HG03558 (cell line): ENCODE results near the gene THRAP3.
"Not testable (repeated sequence)": the region's sequence is repeated elsewhere in the genome, so short reads cannot be mapped to it uniquely, and the experiment has no call there.

ENCODE experiments used
- ATAC-seq: cut with Tn5 transposase; IDR thresholded peaks from one replicate; pipeline ENCODE4 v1.9.1; 2021; ENCODE audit warnings: moderate number of reproducible peaks; ENCODE audit not compliant: unreplicated experiment; ENCODE audit errors: extremely low read depth

The THRAP3 gene

GRCh38 chr1:36223996-36224536 lies at the start of gene THRAP3:
TSS of gene THRAP3 (plus strand) at chr1:36224443. CDS start at chr1:36282564, 58,121 bp downstream.
- peak; percentile 76 for ATAC-seq

DNA sequence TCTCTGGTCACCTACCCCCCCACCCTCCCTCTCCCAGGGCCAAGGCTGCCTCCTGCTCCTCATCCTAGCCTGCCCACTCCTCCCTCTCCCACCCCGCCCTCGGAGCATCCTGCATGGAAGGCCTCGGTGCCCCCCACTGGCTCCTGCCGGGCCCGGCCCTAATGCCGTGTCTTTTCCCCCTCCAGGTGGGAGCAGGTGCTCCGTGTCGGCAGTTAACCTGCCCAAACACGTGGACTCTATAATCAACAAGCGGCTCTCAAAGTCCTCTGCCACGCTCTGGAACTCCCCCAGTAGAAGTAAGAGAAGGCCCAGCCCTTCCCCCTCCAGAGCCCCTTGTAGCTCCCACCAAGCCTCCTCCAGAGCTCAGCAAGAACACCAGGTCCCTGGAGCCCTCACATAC lies 49.5 kb upstream of the THRAP3 start:
- no peak for ATAC-seq

- ATAC-seq: no peak
Measured at GRCh38 chr1:36175137-36176095, 48.8 kb upstream of the THRAP3 start.

DNA sequence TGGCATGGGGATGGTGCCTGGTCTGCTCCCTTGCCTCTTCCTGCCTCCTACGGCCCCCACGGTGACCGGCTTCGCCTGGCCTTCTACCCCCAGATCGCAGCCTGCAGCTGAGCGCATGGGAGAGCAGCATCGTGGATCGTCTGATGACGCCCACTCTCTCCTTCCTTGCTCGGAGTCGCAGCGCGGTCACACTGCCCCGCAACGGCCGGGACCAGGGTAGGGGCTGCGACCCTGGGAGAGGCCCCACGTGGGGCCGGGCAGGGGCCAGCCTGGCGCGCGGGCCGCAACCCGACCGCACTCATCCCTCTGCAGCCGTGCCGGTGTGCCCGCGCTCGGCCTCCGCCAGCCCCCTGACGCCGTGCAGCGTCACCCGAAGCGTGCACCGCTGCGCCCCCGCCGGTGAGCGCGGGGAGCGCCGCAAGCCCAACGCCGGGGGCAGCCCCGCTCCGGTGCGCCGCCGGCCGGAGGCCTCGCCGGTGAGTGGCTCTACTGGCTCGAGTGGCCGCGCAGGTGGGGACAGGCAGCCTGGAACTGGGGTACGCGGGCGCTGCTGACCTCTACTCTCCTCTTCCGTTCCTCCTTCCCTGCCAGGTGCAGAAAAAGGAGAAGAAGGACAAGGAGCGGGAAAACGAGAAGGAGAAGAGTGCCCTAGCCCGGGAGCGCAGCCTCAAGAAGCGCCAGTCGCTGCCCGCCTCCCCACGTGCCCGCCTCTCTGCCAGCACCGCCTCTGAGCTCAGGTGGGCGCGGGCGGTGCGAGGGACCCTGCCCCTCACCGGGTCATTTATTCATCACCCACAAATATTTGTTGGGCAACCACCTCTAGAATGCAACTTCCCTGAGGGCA lies 47.9 kb upstream of the THRAP3 start:
- ATAC-seq: no peak

DNA sequence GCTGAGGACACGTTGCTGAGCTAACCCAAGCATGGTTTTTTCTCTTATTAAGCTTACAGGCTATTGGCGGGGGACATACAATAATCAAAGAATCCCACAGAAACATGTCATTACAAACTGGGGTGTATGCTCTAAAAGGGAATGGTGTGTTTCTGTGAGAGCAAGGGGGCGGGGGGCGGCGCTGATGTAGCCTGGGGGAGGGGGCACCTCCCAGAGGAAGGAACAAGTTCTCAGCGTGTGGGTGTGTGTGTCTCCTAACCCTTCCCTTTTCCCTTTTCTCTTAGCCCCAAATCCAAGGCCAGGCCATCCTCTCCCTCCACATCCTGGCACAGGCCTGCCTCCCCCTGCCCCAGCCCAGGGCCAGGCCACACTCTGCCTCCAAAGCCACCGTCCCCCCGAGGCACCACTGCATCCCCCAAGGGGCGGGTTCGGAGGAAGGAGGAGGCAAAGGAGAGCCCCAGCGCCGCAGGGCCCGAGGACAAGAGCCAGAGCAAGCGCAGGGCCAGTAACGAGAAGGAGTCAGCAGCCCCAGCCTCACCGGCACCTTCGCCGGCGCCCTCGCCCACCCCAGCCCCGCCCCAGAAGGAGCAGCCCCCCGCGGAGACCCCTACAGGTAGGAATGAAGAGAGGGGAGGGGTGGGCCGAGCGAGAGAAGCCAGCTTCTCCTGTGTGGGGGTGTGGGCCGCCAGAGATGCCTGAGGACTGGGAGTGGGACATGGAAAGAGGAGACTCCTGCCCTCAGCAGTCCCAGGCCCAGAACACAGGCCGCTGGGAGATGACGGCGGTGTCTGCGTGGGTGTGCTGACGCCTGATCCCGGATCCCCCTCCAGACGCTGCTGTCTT lies 46.4 kb upstream of the THRAP3 start:
- ATAC-seq: no peak

- ATAC-seq: no peak
Measured at GRCh38 chr1:36178471-36179219, 45.6 kb upstream of the THRAP3 start.

DNA sequence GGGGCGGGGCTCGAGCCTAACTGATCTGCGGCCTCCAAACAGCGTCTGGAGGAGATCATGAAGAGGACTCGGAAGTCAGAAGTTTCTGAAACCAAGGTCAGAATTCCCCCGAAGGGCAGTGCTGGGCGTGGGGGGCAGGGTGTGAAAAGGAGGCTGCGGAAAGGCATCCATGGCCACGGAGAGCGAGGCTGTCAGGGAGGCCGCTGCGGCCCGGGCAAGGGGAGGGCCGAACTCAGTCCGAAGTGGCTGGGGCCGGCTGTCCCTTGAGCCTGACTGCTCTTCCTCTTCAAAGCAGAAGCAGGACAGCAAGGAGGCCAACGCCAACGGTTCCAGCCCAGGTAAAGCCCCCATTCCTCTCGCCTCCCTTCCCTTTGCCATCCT lies 45.0 kb upstream of the THRAP3 start:
- ATAC-seq: no peak

DNA sequence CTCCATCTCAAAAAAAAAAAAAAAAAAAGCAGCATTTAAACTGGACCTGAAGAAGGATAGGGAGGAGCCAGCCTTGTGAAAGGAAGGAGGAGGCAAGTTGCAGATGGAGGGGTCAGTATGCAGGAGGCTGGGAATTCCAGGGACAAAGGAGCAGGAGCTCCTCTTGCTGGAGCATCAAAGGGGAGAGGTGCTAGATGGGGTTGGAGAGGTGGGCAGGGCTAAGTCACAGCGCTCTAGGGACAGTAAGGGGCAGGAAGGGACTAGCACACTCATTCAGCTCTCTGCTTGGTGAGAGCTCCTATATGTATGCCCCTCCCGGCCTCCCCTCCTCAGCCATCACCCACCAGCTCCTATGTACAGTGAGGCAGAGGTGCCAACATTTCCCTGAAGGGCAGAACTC lies 41.5 kb upstream of the THRAP3 start:
- ATAC-seq: no peak

GRCh38 chr1:36183309-36183856 lies 40.9 kb upstream of the THRAP3 start:
- no peak for ATAC-seq

DNA sequence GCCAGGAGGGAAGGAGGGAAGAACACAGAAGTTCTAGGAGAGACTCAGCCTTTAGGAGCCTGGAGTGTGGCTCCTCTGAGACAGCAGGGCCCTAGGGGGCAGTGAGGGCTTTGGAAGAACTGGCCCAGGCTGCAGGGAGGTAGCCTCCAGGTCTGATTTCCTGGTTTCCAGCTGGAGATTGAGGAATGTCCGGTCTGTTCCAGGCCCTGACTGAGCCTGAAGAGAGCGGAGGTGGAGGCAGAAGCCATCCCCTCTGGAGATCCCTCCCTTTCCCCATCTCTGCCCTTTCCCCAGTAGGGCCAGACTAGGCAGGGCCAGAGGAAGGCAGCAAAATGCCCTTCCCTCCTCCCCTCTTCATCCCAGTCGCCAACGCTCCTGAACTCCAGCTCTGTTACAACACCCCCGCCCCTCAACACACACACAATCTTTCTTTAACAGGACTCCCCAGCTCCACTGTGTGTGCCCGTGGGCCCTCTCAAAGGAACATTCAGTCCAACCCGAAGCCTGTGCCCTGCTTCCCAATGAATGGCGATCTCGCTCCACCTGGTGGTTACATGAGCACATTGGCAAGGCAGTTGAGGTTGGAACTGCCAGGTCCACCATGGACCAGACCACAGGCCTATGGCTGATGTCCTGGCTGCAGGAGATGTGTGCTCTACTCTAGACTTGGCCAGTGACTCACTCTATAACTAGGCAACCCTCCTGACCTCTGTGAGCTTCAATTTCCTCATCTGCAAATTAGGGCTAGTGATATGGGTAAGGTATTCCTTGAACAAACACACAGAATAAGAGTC lies 36.2 kb upstream of the THRAP3 start:
- ATAC-seq: no peak

GRCh38 chr1:36196805-36197204 lies 27.4 kb upstream of the THRAP3 start:
- ATAC-seq: not testable (repeated sequence)

- ATAC-seq: no peak
Measured at GRCh38 chr1:36198641-36199040, 25.6 kb upstream of the THRAP3 start.

- ATAC-seq: no peak
Measured at GRCh38 chr1:36199934-36200741, 24.1 kb upstream of the THRAP3 start.

GRCh38 chr1:36203027-36203553 lies 21.2 kb upstream of the THRAP3 start:
- no peak for ATAC-seq

GRCh38 chr1:36203554-36204346 lies 20.5 kb upstream of the THRAP3 start:
- no peak for ATAC-seq

- ATAC-seq: no peak
Measured at GRCh38 chr1:36204347-36204909, 19.8 kb upstream of the THRAP3 start.
